NB4 (cell line): ENCODE measurements around the gene RGS6.

ENCODE experiments used
- DNase-seq: peaks from one replicate; pipeline ENCODE4 v3.0.0; 2010; ENCODE audit warnings: low read depth
- H3K4me3 ChIP-seq: one replicate; pipeline ENCODE4 v1.5.1; 2011; ENCODE audit warnings: mild to moderate bottlenecking, low read depth, low read length, moderate library complexity
- MYC ChIP-seq: IDR thresholded peaks from 2 replicates; pipeline ENCODE4 v1.6.1; 2011; ENCODE audit warnings: low read depth, low read length
- POLR2A ChIP-seq: IDR thresholded peaks from 2 replicates; pipeline ENCODE4 v1.6.1; 2011; ENCODE audit warnings: mild to moderate bottlenecking; ENCODE audit not compliant: insufficient read length; ENCODE audit errors: extremely low read depth
- TF ChIP-seq, protein P1 (sequence below): IDR thresholded peaks from 2 replicates; pipeline ENCODE4 v1.6.1; 2011; ENCODE audit warnings: low read depth, low read length
- TF ChIP-seq, protein P2 (sequence below): IDR thresholded peaks from one replicate; pipeline ENCODE4 v1.5.1; 2012; ENCODE audit warnings: low read depth, low read length

Gene RGS6

DNA sequence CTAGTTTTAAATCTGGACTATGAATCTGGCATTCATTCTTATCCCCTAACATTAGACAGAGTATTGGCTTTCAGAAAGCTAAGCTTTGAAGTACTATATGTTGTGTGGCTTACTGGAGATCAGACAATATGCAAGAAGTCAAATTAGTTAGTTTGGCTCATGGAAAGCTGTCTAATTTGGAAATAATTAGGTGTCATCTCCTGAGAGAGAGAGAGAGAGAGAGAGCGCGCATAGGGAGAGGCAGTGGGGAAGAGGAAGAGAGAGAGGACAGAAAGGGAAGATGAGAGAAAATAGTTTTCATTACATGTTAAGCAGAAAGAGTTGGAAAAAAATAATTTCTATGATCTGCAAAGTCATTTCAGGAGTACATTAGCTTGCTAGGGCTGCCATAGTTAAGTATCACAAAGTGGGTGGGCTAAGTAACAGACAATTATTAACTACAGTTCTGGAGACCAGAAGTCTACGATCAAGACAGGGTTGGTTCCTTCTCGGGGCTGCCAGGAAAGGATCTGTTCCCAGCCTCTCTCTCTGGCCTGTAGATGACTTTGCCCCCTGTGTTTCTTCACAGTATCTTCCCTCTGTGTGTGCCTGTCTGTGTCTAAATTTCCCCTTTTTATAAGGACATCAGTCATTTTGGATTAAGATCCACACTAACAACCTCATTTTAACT is 404.2 kb downstream of the RGS6 start:
- TF ChIP-seq POLR2A (no peak), MYC (no peak)
- TF ChIP-seq, protein P1, sequence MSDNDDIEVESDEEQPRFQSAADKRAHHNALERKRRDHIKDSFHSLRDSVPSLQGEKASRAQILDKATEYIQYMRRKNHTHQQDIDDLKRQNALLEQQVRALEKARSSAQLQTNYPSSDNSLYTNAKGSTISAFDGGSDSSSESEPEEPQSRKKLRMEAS: no peak
- TF ChIP-seq, protein P2, sequence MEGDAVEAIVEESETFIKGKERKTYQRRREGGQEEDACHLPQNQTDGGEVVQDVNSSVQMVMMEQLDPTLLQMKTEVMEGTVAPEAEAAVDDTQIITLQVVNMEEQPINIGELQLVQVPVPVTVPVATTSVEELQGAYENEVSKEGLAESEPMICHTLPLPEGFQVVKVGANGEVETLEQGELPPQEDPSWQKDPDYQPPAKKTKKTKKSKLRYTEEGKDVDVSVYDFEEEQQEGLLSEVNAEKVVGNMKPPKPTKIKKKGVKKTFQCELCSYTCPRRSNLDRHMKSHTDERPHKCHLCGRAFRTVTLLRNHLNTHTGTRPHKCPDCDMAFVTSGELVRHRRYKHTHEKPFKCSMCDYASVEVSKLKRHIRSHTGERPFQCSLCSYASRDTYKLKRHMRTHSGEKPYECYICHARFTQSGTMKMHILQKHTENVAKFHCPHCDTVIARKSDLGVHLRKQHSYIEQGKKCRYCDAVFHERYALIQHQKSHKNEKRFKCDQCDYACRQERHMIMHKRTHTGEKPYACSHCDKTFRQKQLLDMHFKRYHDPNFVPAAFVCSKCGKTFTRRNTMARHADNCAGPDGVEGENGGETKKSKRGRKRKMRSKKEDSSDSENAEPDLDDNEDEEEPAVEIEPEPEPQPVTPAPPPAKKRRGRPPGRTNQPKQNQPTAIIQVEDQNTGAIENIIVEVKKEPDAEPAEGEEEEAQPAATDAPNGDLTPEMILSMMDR: no peak
- no peak overlapping the region for H3K4me3 ChIP-seq
- no peak for DNase-seq

DNA sequence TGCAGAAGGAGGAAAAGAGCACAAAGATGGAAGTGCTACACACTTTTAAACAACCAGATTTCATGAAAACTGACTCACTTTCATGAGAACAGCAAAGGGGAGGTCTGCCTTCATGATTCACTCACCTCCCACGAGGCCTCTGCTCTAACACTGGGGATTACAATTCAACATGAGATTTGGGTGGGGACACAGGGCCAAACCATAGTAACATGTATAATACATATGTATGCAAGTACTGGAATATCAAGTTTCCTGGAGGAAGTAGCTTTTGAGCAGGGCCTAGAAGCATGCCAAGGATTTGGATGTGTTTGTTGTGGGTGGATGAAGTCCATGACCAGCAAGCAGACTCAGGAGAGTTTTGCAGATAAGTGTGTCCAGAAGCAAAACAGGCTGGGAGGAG is 409.0 kb downstream of the RGS6 start:
- TF ChIP-seq, protein P2: no peak
- TF ChIP-seq, protein P1: no peak
- DNase-seq: no peak
- no peak overlapping the region for H3K4me3 ChIP-seq

GRCh38 chr14:72341686-72342085 is 409.5 kb downstream of the RGS6 start:
- DNase-seq: no peak
- no peak overlapping the region for H3K4me3 ChIP-seq
- TF ChIP-seq POLR2A (no peak), MYC (no peak)
- TF ChIP-seq, protein P2: no peak
- TF ChIP-seq, protein P1: no peak

- TF ChIP-seq MYC (no peak), POLR2A (no peak)
- TF ChIP-seq, protein P1: no peak
- TF ChIP-seq, protein P2: no peak
- no peak for DNase-seq
- H3K4me3 ChIP-seq: no peak overlapping the region
Observed at GRCh38 chr14:72347118-72347517, 414.9 kb downstream of the RGS6 start.

DNA sequence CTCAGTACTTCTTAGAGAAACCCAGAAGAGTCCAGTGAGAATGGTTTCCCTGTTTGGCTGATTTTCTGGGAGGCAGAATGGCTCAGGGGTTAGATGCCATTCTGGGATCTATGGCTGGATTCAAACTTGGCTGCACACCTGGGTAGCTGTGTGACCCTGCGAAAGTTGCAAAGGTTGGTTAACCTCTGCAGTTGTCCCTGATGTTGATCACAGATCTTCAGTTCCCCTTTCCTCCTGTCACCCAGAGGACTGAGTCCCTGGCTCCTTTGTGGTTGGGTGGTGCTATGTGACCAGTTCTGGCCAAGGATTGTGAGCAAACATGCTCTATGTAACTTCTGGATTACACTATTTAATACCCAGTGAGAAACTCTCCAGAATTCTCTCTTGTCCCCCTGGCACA is 418.0 kb downstream of the RGS6 start:
- no peak for DNase-seq
- TF ChIP-seq, protein P1: no peak
- no peak for TF ChIP-seq POLR2A

DNA sequence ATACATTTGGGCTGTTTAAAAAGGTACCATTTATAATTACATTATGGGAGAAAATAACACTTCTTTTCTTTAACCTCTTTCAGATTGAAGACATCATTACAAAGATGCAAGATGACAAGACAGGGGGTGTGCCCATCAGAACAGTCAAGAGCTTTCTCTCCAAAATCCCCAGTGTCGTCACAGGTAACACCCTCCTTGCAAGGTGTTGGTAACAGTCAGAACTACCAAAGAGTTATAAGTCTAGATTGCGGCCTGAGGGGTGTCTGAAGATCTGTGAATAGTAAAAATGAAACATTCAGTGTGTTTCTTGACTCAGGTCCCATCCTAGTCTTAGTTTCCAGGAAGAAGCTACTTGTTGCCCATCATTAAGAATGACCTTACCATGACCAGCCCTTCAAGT is 419.8 kb downstream of the RGS6 start:
- H3K4me3 ChIP-seq: no peak overlapping the region
- DNase-seq: no peak
- TF ChIP-seq, protein P2: no peak
- TF ChIP-seq, protein P1: no peak
- TF ChIP-seq POLR2A (no peak), MYC (no peak)

More for the DNA sequence above, 418.0 kb downstream of the RGS6 start:
- H3K4me3 ChIP-seq: no peak overlapping the region
